GM12878 (cell line): Measurements from ENCODE around the gene STYXL1. TPM values are rescaled to one million over a fixed set of nuclear protein-coding genes. Genes with fewer than 3 reads are reported as not detected.

Experiments used
- ATAC-seq: fragments of 200-7000 bp; cut with Tn5 transposase; 3 replicates; pipeline ENCODE4 v1.9.1; 2020; ENCODE audit warnings: mild to moderate bottlenecking, moderate library complexity
- BruUV-seq: library from RNA; stranded (reverse); fragments of 400-500 nt; replicated peaks from 2 replicates; lab custom pipeline; 2021; lab: Mats Ljungman, UMichigan
- CTCF ChIA-PET: fragments of 300-600 bp; sonication (Branson Sonifier 250); formaldehyde crosslinking; extraction: SDS; loops from one replicate; lab custom pipeline; 2021; ENCODE audit warnings: inconsistent platforms; lab: Yijun Ruan, JAX
- POLR2A ChIA-PET: fragments of 350-600 bp; formaldehyde crosslinking; extraction: SDS; loops from one replicate; lab custom pipeline; 2021; ENCODE audit warnings: inconsistent platforms; lab: Charles Lee
- RAD21 ChIA-PET: fragments of 300-600 bp; sonication (Branson Sonifier 250); formaldehyde crosslinking; loops from one replicate; lab custom pipeline; 2023; ENCODE audit warnings: antibody characterized with exemption; ENCODE audit not compliant: unreplicated experiment; lab: Charles Lee
- SMC1A ChIA-PET: fragments of 300-600 bp; sonication (Branson Sonifier 250); formaldehyde crosslinking; loops from one replicate; lab custom pipeline; 2023; ENCODE audit not compliant: unreplicated experiment, uncharacterized antibody; lab: Charles Lee
- DNase-seq: peaks from one replicate; pipeline ENCODE4 v3.0.0-alpha.2; 2011; ENCODE audit warnings: low read depth, low spot score
- FAIRE-seq: peaks from 3 replicates; lab custom pipeline; 2011; peaks lifted over from hg19 to GRCh38; lab: Jason Lieb, UNC
- H2AFZ ChIP-seq: 2 replicates; pipeline ENCODE4 v1.6.0; 2011; ENCODE audit warnings: low read depth, low read length, control low read depth; ENCODE audit not compliant: control insufficient read depth
- H3K27ac ChIP-seq: 2 replicates; pipeline ENCODE4 v1.5.1; 2011; ENCODE audit warnings: control low read depth; ENCODE audit not compliant: control insufficient read depth, insufficient read depth
- H3K27me3 ChIP-seq, 2 experiments: replicated peaks in 1 of 2; 2 replicates each; pipeline versions ENCODE4 v1.6.0 to v1.6.1; 2011; ENCODE audit warnings: low read length in 1 of 2; ENCODE audit not compliant: control insufficient read depth in 2 of 2, insufficient read depth in 2 of 2
- H3K36me3 ChIP-seq, 2 experiments: 2 replicates each; pipeline ENCODE4 v1.5.1; 2011; ENCODE audit warnings: low read length in 1 of 2; ENCODE audit not compliant: control insufficient read depth in 2 of 2, insufficient read depth in 2 of 2
- H3K4me1 ChIP-seq: 2 replicates; pipeline ENCODE4 v1.6.1; 2011; ENCODE audit warnings: mild to moderate bottlenecking, low read length, moderate library complexity, mixed read lengths; ENCODE audit not compliant: control insufficient read depth, insufficient read depth
- H3K4me2 ChIP-seq: 2 replicates; pipeline ENCODE4 v1.6.0; 2011; ENCODE audit warnings: control low read depth; ENCODE audit not compliant: control insufficient read depth, insufficient read depth
- H3K4me3 ChIP-seq: fragments of 200-600 bp; sonication (generic); 2 replicates; pipeline ENCODE4 v1.5.1; 2016
- H3K79me2 ChIP-seq: 2 replicates; pipeline ENCODE4 v1.6.0; 2011; ENCODE audit warnings: low read length; ENCODE audit not compliant: control insufficient read depth, insufficient read depth
- H3K9ac ChIP-seq: 2 replicates; pipeline ENCODE4 v1.8.0; 2011; ENCODE audit warnings: low read length, control low read depth, mixed read lengths; ENCODE audit not compliant: control insufficient read depth, insufficient read depth
- H3K9me3 ChIP-seq: replicated peaks from 3 replicates; pipeline ENCODE4 v1.5.1; 2011; ENCODE audit warnings: mild to moderate bottlenecking, low read length; ENCODE audit not compliant: control insufficient read depth, insufficient read depth
- H4K20me1 ChIP-seq: 2 replicates; pipeline ENCODE4 v1.6.0; 2011; ENCODE audit not compliant: control insufficient read depth, insufficient read depth
- BACH1 ChIP-seq: fragments of 450-650 bp; IDR thresholded peaks from 2 replicates; pipeline ENCODE4 v1.6.1; 2017; ENCODE audit warnings: mild to moderate bottlenecking, borderline replicate concordance
- BCL11A ChIP-seq: IDR thresholded peaks from 2 replicates; pipeline ENCODE4 v1.6.1; 2011; ENCODE audit warnings: low read depth, low read length
- BCL3 ChIP-seq: IDR thresholded peaks from 2 replicates; pipeline ENCODE4 v1.6.1; 2011; ENCODE audit warnings: borderline replicate concordance, low read depth, mild to moderate bottlenecking, moderate library complexity, low read length; ENCODE audit not compliant: insufficient read depth, poor library complexity, severe bottlenecking
- EZH2 ChIP-seq: IDR thresholded peaks from 2 replicates; pipeline ENCODE4 v1.6.1; 2012; ENCODE audit warnings: low read depth, mild to moderate bottlenecking, control low read depth, inconsistent platforms, low read length, borderline replicate concordance; ENCODE audit not compliant: control insufficient read depth
- HCFC1 ChIP-seq: fragments of 150-350 bp; IDR thresholded peaks from 2 replicates; pipeline ENCODE4 v1.6.1; 2014; ENCODE audit warnings: low read length
- NFYB ChIP-seq: IDR thresholded peaks from 2 replicates; pipeline ENCODE4 v1.6.1; 2011; ENCODE audit warnings: low read depth, mild to moderate bottlenecking, low read length, improper control_type of control experiment, moderate library complexity; ENCODE audit not compliant: insufficient read depth
- NR2C2 ChIP-seq: IDR thresholded peaks from 2 replicates; pipeline ENCODE4 v1.6.1; 2011; ENCODE audit warnings: borderline replicate concordance, low read depth; ENCODE audit not compliant: control insufficient read depth, insufficient read length
- PBX3 ChIP-seq: IDR thresholded peaks from 2 replicates; pipeline ENCODE4 v1.6.1; 2011; ENCODE audit warnings: mild to moderate bottlenecking, low read depth, low read length, moderate library complexity; ENCODE audit not compliant: insufficient replicate concordance
- POLR2AphosphoS5 ChIP-seq: IDR thresholded peaks from 2 replicates; pipeline ENCODE4 v1.6.1; 2011; ENCODE audit warnings: mild to moderate bottlenecking, low read length, inconsistent platforms
- RBBP5 ChIP-seq: fragments of 200-600 bp; sonication (generic); conservative IDR thresholded peaks from 2 replicates; pipeline ENCODE4 v1.6.1; 2016
- RELA ChIP-seq: fragments of 450-650 bp; IDR thresholded peaks from 2 replicates; pipeline ENCODE4 v1.8.0; 2014; ENCODE audit warnings: borderline replicate concordance; ENCODE audit not compliant: partially characterized antibody
- SMAD1 ChIP-seq: fragments of 450-650 bp; IDR thresholded peaks from 2 replicates; pipeline ENCODE4 v1.6.1; 2018; ENCODE audit warnings: mild to moderate bottlenecking, low read depth; ENCODE audit not compliant: partially characterized antibody
- ZBTB11 ChIP-seq: fragments of 450-650 bp; formaldehyde crosslinking; IDR thresholded peaks from 2 replicates; pipeline ENCODE4 v1.5.0; 2022; ENCODE audit warnings: mild to moderate bottlenecking, missing genetic modification characterization
- WGBS: methylation state at CpG from one replicate; pipeline ENCODE4 v1.1.6; 2016; ENCODE audit warnings: low lambda C conversion rate; ENCODE audit not compliant: insufficient replicate concordance, insufficient coverage; ENCODE audit errors: missing lambda C conversion rate; 5-methylcytosine and 5-hydroxymethylcytosine counted together
- in situ Hi-C: fragments of 300-500 bp; cut with MboI; formaldehyde crosslinking; loops from 9 replicates; pipeline ENCODE4 v1.14.3; 2018; ENCODE audit warnings: mixed read lengths
- intact Hi-C: fragments of 100-400 bp; cut with micrococcal nuclease; formaldehyde crosslinking; loops from one replicate; pipeline ENCODE4 v1.14.2; 2022; ENCODE audit not compliant: unreplicated experiment
- polyA plus RNA-seq, 11 experiments: library from polyadenylated mRNA; depleted of rRNA in 4 of 11; unstranded in 6 of 11; stranded (reverse) in 5 of 11; fragments of >200 nt; fragmentation: Nextera tagmentation in 4 of 11; fragmentation: Illumina TruSeq in 1 of 11; extraction: Ambion mirVana in 4 of 11; extraction: Trizol in 1 of 11; gene quantifications; 1 replicate in 1 of 11; 2 replicates in 10 of 11; pipeline versions ENCODE4 v1.2.1 to v1.2.3, GENCODE V29; 2011 to 2016; ENCODE audit warnings: inconsistent platforms in 2 of 11, missing spikeins in 2 of 11, low read depth in 1 of 11
- total RNA-seq, 4 experiments: library from RNA; depleted of rRNA in 3 of 4; stranded (reverse); fragments of >200 nt in 3 of 4; fragmentation: Illumina TruSeq in 1 of 4; extraction: Trizol in 1 of 4; gene quantifications; 2 replicates each; pipeline versions ENCODE4 v1.2.1 to v1.2.3, GENCODE V29; 2013 to 2021

STYXL1 gene
- total and polyA plus RNA-seq, 10 of the 15 experiments (the other 5 are each of a cell fraction or from before 2014, with no cell fraction given), result 18.4 to 65.9 (median 40.7) TPM

- TF ChIP-seq ZBTB11 (CRISPR knock-in tag) (no peak), POLR2AphosphoS5 (no peak), PBX3 (no peak), HCFC1 (no peak)
- TF ChIP-seq, all 136 proteins: peak for 0
Observed at GRCh38 chr7:75958802-75959543, 88.8 kb downstream of the STYXL1 start (continued).

- ChIA-PET CTCF (interaction anchor here (2.0 kb wide), 1 partner anchor 63 kb away, joined by 5 read pairs; no protein-coding TSS in a partner anchor), SMC1A (no interaction called here), POLR2A (no interaction called here), RAD21 (no interaction called here)
- Histone ChIP-seq H3K4me3 (no peak overlapping the region), H3K27ac (no peak overlapping the region), H3K9me3 (no peaks in the 10 kb centered on the region), H3K79me2 (no peaks in the 10 kb centered on the region), H4K20me1 (no peaks in the 10 kb centered on the region), H3K4me2 (no peak overlapping the region), H3K27me3 (no peaks in the 10 kb centered on the region), H3K9ac (no peak overlapping the region), H3K36me3 (peaks cover 4 to 6% of the 10 kb centered on the region in 2 experiments; a peak in 3 of 4 replicates), H3K4me1 (no peaks in the 10 kb centered on the region), H2AFZ (no peak overlapping the region)
- DNase-seq, result no peak
- no TSS peak for BruUV-seq
- ATAC-seq, result no peak
- intact Hi-C loops, result no loop called here
- 91% methylated on average over 16 of the region's 16 CpGs for WGBS
- no peak for FAIRE-seq
- in situ Hi-C loops, result no loop called here
- TF ChIP-seq BACH1, result no peak
- no peak for TF ChIP-seq RELA
- no peak for TF ChIP-seq RBBP5
- no peak for TF ChIP-seq SMAD1
- TF ChIP-seq NFYB, result no peak
- TF ChIP-seq BCL11A, result no peak
- no peak for TF ChIP-seq NR2C2
- no peak for TF ChIP-seq BCL3
- TF ChIP-seq EZH2, result no peak
Observed at GRCh38 chr7:75957021-75957736, 90.6 kb downstream of the STYXL1 start.
